Smooth muscle cell (in vitro differentiated cells): ENCODE data around the gene H6PD. TPM values are rescaled to one million over a fixed set of nuclear protein-coding genes. Genes with fewer than 3 reads are reported as not detected.

Source experiments
- DNase-seq: peaks from one replicate; lab custom pipeline; 2025; ENCODE audit not compliant: unreplicated experiment; lab: John Stamatoyannopoulos, UW
- H2AFZ ChIP-seq: fragments of 200-600 bp; sonication (generic); 2 replicates; pipeline ENCODE4 v1.6.0; 2016; ENCODE audit warnings: antibody characterized with exemption, low read depth, mild to moderate bottlenecking
- H3F3A ChIP-seq: fragments of 200-600 bp; sonication (generic); 2 replicates; pipeline ENCODE4 v1.6.0; 2017; ENCODE audit warnings: antibody characterized with exemption, low read depth
- H3K27ac ChIP-seq: fragments of 200-600 bp; sonication (generic); 2 replicates; pipeline ENCODE4 v1.5.1; 2016; ENCODE audit warnings: low read depth, mild to moderate bottlenecking
- H3K27me3 ChIP-seq: fragments of 200-600 bp; sonication (generic); 2 replicates; pipeline ENCODE4 v1.6.1; 2016; ENCODE audit warnings: low read depth, mild to moderate bottlenecking
- H3K36me3 ChIP-seq: fragments of 200-600 bp; sonication (generic); 2 replicates; pipeline ENCODE4 v1.5.1; 2016; ENCODE audit warnings: low read depth
- H3K4me1 ChIP-seq: fragments of 200-600 bp; sonication (generic); 2 replicates; pipeline ENCODE4 v1.5.1; 2016; ENCODE audit warnings: low read depth
- H3K4me2 ChIP-seq: fragments of 200-600 bp; sonication (generic); 2 replicates; pipeline ENCODE4 v1.6.0; 2016; ENCODE audit warnings: mild to moderate bottlenecking
- H3K4me3 ChIP-seq: fragments of 200-600 bp; sonication (generic); 2 replicates; pipeline ENCODE4 v1.5.1; 2016; ENCODE audit warnings: mild to moderate bottlenecking
- H3K79me2 ChIP-seq: fragments of 200-600 bp; sonication (generic); 2 replicates; pipeline ENCODE4 v1.6.0; 2016; ENCODE audit warnings: low read depth, mild to moderate bottlenecking
- H3K9ac ChIP-seq: fragments of 200-600 bp; sonication (generic); 2 replicates; pipeline ENCODE4 v1.6.0; 2016; ENCODE audit warnings: low read depth
- H3K9me3 ChIP-seq: fragments of 200-600 bp; sonication (generic); replicated peaks from 2 replicates; pipeline ENCODE4 v1.5.1; 2016; ENCODE audit warnings: low read depth
- H4K20me1 ChIP-seq: fragments of 200-600 bp; sonication (generic); 2 replicates; pipeline ENCODE4 v1.6.0; 2016; ENCODE audit warnings: low read depth
- WGBS: methylation state at CpG from one replicate; pipeline ENCODE4 v1.1.7; 2016; ENCODE audit warnings: low lambda C conversion rate; 5-methylcytosine and 5-hydroxymethylcytosine counted together
- polyA plus RNA-seq: library from polyadenylated mRNA; unstranded; fragments of >200 nt; fragmentation: Nextera tagmentation; extraction: Ambion mirVana; gene quantifications from 2 replicates; pipeline ENCODE4 v1.2.1, GENCODE V29; 2016
- total RNA-seq: library from RNA; depleted of rRNA; stranded (reverse); fragments of >200 nt; gene quantifications from 2 replicates; pipeline ENCODE4 v1.2.3, GENCODE V29; 2014
- TF ChIP-seq, protein P1 (sequence below): fragments of 200-600 bp; sonication (generic); IDR thresholded peaks from 2 replicates; pipeline ENCODE4 v1.5.1; 2017; ENCODE audit warnings: borderline replicate concordance, mild to moderate bottlenecking, antibody characterized with exemption; ENCODE audit not compliant: insufficient read depth, poor library complexity, severe bottlenecking

Gene H6PD
- total and polyA plus RNA-seq, 2 experiments from 2014 or later, result 15.1 to 15.3 TPM

GRCh38 chr1:9235560-9235959, 986 bp downstream of the H6PD start:
- Histone ChIP-seq H3F3A (peaks cover 19% of the 10 kb centered on the region), H2AFZ (no peak overlapping the region), H3K36me3 (no peaks in the 10 kb centered on the region), H3K4me3 (peak overlapping the region; percentile 75), H3K9me3 (no peaks in the 10 kb centered on the region), H4K20me1 (no peaks in the 10 kb centered on the region), H3K79me2 (peaks cover 16% of the 10 kb centered on the region), H3K9ac (peak overlapping the region; percentile 90), H3K27ac (peak overlapping the region; percentile 79), H3K4me2 (peak overlapping the region; percentile 99), H3K27me3 (no peaks in the 10 kb centered on the region), H3K4me1 (peaks cover 15% of the 10 kb centered on the region)
- 95% methylated on average over 10 of the region's 10 CpGs for WGBS
- no peak for DNase-seq
- TF ChIP-seq, protein P1, sequence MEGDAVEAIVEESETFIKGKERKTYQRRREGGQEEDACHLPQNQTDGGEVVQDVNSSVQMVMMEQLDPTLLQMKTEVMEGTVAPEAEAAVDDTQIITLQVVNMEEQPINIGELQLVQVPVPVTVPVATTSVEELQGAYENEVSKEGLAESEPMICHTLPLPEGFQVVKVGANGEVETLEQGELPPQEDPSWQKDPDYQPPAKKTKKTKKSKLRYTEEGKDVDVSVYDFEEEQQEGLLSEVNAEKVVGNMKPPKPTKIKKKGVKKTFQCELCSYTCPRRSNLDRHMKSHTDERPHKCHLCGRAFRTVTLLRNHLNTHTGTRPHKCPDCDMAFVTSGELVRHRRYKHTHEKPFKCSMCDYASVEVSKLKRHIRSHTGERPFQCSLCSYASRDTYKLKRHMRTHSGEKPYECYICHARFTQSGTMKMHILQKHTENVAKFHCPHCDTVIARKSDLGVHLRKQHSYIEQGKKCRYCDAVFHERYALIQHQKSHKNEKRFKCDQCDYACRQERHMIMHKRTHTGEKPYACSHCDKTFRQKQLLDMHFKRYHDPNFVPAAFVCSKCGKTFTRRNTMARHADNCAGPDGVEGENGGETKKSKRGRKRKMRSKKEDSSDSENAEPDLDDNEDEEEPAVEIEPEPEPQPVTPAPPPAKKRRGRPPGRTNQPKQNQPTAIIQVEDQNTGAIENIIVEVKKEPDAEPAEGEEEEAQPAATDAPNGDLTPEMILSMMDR, result no peak

GRCh38 chr1:9238134-9238533, 3.6 kb downstream of the H6PD start:
- peaks cover 16% of the 10 kb centered on the region for H3K4me1 ChIP-seq
- H3K9me3 ChIP-seq, result no peaks in the 10 kb centered on the region
- no peak overlapping the region for H2AFZ ChIP-seq
- peaks cover 15% of the 10 kb centered on the region for H4K20me1 ChIP-seq
- H3K27me3 ChIP-seq, result no peaks in the 10 kb centered on the region
- no peak overlapping the region for H3K9ac ChIP-seq
- WGBS, result 65% methylated on average over 6 of the region's 6 CpGs
- TF ChIP-seq, protein P1, result no peak
- H3F3A ChIP-seq, result peaks cover 16% of the 10 kb centered on the region
- peak overlapping the region; percentile 78 for H3K27ac ChIP-seq
- no peaks in the 10 kb centered on the region for H3K36me3 ChIP-seq
- no peak for DNase-seq
- no peak overlapping the region for H3K4me2 ChIP-seq
- H3K79me2 ChIP-seq, result peaks cover 16% of the 10 kb centered on the region
- H3K4me3 ChIP-seq, result no peak overlapping the region

DNA sequence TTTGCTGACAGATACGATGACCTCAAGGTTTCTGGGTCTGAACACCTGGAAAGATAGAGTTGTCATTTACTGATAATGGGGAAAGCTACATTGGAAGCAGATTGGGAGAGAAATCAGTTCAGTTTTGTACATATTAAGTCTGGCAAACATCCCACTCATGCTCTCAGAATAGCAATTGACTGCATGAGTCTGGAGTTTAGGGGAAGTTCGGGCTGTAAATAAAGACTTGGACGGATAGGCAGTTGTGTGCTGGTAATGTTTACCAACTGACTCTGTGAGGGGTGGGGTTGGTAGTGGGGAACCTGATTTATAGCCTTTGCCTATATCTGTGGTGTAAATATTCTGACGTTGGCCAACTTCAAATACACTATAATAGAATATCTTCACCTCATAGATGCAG, 4.0 kb downstream of the H6PD start:
- TF ChIP-seq, protein P1, result no peak
- Histone ChIP-seq H2AFZ (no peak overlapping the region), H3K4me1 (peaks cover 16% of the 10 kb centered on the region), H3K27me3 (no peaks in the 10 kb centered on the region), H3K79me2 (peaks cover 16% of the 10 kb centered on the region), H3K36me3 (no peaks in the 10 kb centered on the region), H3K4me3 (no peak overlapping the region), H3K27ac (peak overlapping the region; percentile 78), H3F3A (peaks cover 12% of the 10 kb centered on the region), H3K9me3 (no peaks in the 10 kb centered on the region), H4K20me1 (peaks cover 19% of the 10 kb centered on the region), H3K9ac (no peak overlapping the region), H3K4me2 (peak overlapping the region; percentile 3)
- WGBS, result 59% methylated on average over 4 of the region's 4 CpGs
- DNase-seq, result no peak
